ENCODE data around the gene DENND1A.

DNA sequence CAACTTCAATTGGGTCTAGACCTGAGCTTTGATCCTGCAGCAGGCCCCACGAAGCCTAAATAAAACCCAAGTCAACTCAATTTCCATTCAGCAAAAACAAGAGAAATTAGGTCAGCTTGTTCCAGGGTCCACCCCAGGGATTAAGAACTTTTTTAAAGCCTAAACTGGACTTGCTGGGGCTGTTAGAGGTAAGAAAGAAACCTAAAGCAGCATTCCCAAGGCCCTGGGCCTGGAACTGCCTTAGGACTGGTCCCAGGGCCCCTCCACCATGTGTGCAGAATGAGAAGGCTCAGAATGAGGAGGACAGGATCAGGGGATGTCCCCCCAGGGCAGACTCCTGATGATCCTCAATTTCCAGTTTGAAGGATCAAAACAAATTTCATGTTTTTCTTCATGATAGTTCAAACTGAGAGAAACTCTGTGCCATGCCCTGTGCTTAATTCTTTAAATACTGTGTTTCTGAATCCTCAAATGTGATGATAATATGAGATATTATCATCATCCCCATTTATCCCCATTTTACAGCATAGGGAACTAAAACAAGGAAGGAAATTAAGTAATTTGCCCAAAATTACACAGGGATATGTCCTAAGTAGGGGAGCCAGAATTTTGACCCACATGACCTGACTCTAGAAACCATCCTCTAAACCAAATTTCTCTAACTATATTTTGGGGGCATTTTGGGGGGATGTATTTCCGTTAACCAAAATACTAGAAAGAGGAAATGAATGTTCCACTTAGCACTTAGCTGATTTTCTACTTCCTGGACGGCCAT, 64.5 kb downstream of the DENND1A start:
- no peak for TF ChIP-seq YY1 (IDR thresholded peaks at IDR 0.05; ENCODE audit: insufficient read depth, insufficient read length)
- no peak for TF ChIP-seq SUZ12 (IDR thresholded peaks at IDR 0.05; ENCODE audit: extremely low read depth, insufficient read depth, insufficient read length)
- TF ChIP-seq ZNF274 (IDR thresholded peaks at IDR 0.05; ENCODE audit: low read depth, low read length), result no peak

All from NT2/D1 (cell line).